H9 (cell line): ENCODE results near the gene CHAMP1. TPM values are rescaled to one million over a fixed set of nuclear protein-coding genes. Genes with fewer than 3 reads are reported as not detected.

Experiments used
- DNase-seq: peaks from one replicate; pipeline ENCODE4 v3.0.0-alpha.2; 2017
- H2AFZ ChIP-seq: one replicate; pipeline ENCODE4 v1.6.1; 2013; ENCODE audit warnings: mild to moderate bottlenecking, low read length, control low read depth, moderate library complexity
- H2AK5ac ChIP-seq: 2 replicates; pipeline ENCODE4 v1.6.1; 2013; ENCODE audit warnings: low read length, control low read depth, mixed read lengths; ENCODE audit not compliant: insufficient read length
- H2BK120ac ChIP-seq: one replicate; pipeline ENCODE4 v1.6.1; 2013; ENCODE audit warnings: low read depth, mild to moderate bottlenecking, low read length, control low read depth, inconsistent platforms; ENCODE audit not compliant: poor library complexity, severe bottlenecking
- H2BK12ac ChIP-seq: 2 replicates; pipeline ENCODE4 v1.6.1; 2013; ENCODE audit warnings: low read length, control low read depth, mixed read lengths, low read depth; ENCODE audit not compliant: insufficient read length
- H2BK15ac ChIP-seq: 2 replicates; pipeline ENCODE4 v1.6.1; 2013; ENCODE audit warnings: low read depth, low read length, control low read depth
- H2BK20ac ChIP-seq: one replicate; pipeline ENCODE4 v1.6.1; 2013; ENCODE audit warnings: low read depth, mild to moderate bottlenecking, low read length, control low read depth, inconsistent platforms; ENCODE audit not compliant: poor library complexity, severe bottlenecking
- H2BK5ac ChIP-seq: 2 replicates; pipeline ENCODE4 v1.6.1; 2013; ENCODE audit warnings: low read length, control low read depth, mixed read lengths; ENCODE audit not compliant: insufficient read length
- H3K14ac ChIP-seq: 2 replicates; pipeline ENCODE4 v1.6.1; 2013; ENCODE audit warnings: low read length, control low read depth; ENCODE audit not compliant: insufficient read depth
- H3K18ac ChIP-seq: 2 replicates; pipeline ENCODE4 v1.6.1; 2013; ENCODE audit warnings: low read depth, mild to moderate bottlenecking, mixed read lengths, low read length, control low read depth; ENCODE audit not compliant: insufficient read length
- H3K23ac ChIP-seq: 2 replicates; pipeline ENCODE4 v1.6.1; 2013; ENCODE audit warnings: low read length, control low read depth, mixed read lengths, low read depth; ENCODE audit not compliant: insufficient read length
- H3K23me2 ChIP-seq: 2 replicates; pipeline ENCODE4 v1.6.1; 2013; ENCODE audit warnings: low read depth, mild to moderate bottlenecking, mixed read lengths, low read length, control low read depth; ENCODE audit not compliant: insufficient read length, poor library complexity, severe bottlenecking
- H3K27ac ChIP-seq: 2 replicates; pipeline ENCODE4 v1.5.1; 2013; ENCODE audit warnings: low read length, control low read depth, mixed read lengths, low read depth; ENCODE audit not compliant: insufficient read length
- H3K27me3 ChIP-seq: 2 replicates; pipeline ENCODE4 v1.6.1; 2013; ENCODE audit warnings: low read length, control low read depth, inconsistent platforms; ENCODE audit not compliant: insufficient read depth
- H3K4ac ChIP-seq: 2 replicates; pipeline ENCODE4 v1.6.1; 2013; ENCODE audit warnings: low read depth, mild to moderate bottlenecking, control low read depth, inconsistent platforms, low read length, moderate library complexity
- H3K4me1 ChIP-seq: 2 replicates; pipeline ENCODE4 v1.6.1; 2013; ENCODE audit warnings: low read length, control low read depth, inconsistent platforms; ENCODE audit not compliant: insufficient read depth
- H3K4me2 ChIP-seq: 2 replicates; pipeline ENCODE4 v1.6.1; 2013; ENCODE audit warnings: low read length, control low read depth, mixed read lengths; ENCODE audit not compliant: insufficient read length, insufficient read depth
- H3K56ac ChIP-seq: 2 replicates; pipeline ENCODE4 v1.6.1; 2013; ENCODE audit warnings: low read depth, mild to moderate bottlenecking, mixed read lengths, low read length, control low read depth; ENCODE audit not compliant: insufficient read length
- H3K79me1 ChIP-seq: 2 replicates; pipeline ENCODE4 v1.6.1; 2013; ENCODE audit warnings: low read depth, mild to moderate bottlenecking, moderate library complexity, low read length, control low read depth, inconsistent platforms; ENCODE audit not compliant: insufficient read depth, poor library complexity, severe bottlenecking
- H3K79me2 ChIP-seq: 2 replicates; pipeline ENCODE4 v1.6.1; 2013; ENCODE audit warnings: low read length, control low read depth, inconsistent platforms; ENCODE audit not compliant: insufficient read depth
- H3K9ac ChIP-seq: 2 replicates; pipeline ENCODE4 v1.6.1; 2013; ENCODE audit warnings: low read length, control low read depth, mixed read lengths; ENCODE audit not compliant: insufficient read length; ENCODE audit errors: extremely low read depth
- H3K9me3 ChIP-seq: one replicate; pipeline ENCODE4 v1.6.1; 2013; ENCODE audit warnings: low read depth, low read length, inconsistent platforms; ENCODE audit not compliant: control insufficient read depth
- H3T11ph ChIP-seq: one replicate; pipeline ENCODE4 v1.6.1; 2013; ENCODE audit warnings: mild to moderate bottlenecking, low read length, control low read depth, inconsistent platforms
- H4K20me1 ChIP-seq: one replicate; pipeline ENCODE4 v1.6.1; 2013; ENCODE audit not compliant: control insufficient read depth, insufficient read length, insufficient read depth
- H4K5ac ChIP-seq: 2 replicates; pipeline ENCODE4 v1.6.1; 2013; ENCODE audit warnings: low read depth, mild to moderate bottlenecking, mixed read lengths, low read length, control low read depth; ENCODE audit not compliant: insufficient read length
- H4K8ac ChIP-seq: replicated peaks from 2 replicates; pipeline ENCODE4 v1.6.1; 2013; ENCODE audit warnings: low read length, control low read depth, mixed read lengths, low read depth; ENCODE audit not compliant: insufficient read length
- H4K91ac ChIP-seq: 2 replicates; pipeline ENCODE4 v1.6.1; 2013; ENCODE audit warnings: low read depth, mild to moderate bottlenecking, moderate library complexity, mixed read lengths, low read length, control low read depth; ENCODE audit not compliant: insufficient read length
- H3K27ac Mint-ChIP-seq, 3 experiments: 2 replicates in 2 of 3; 3 replicates in 1 of 3; pipeline ENCODE4 v1.8.0; 2020 to 2021; ENCODE audit warnings: mixed read lengths in 3 of 3, mild to moderate bottlenecking in 1 of 3, moderate library complexity in 1 of 3
- H3K27me3 Mint-ChIP-seq: 2 replicates; pipeline ENCODE4 v1.8.0; 2021; ENCODE audit warnings: low read depth, mild to moderate bottlenecking, moderate library complexity, mixed read lengths
- H3K36me3 Mint-ChIP-seq, 3 experiments: 2 replicates in 2 of 3; 3 replicates in 1 of 3; pipeline ENCODE4 v1.8.0; 2020 to 2021; ENCODE audit warnings: low read depth in 3 of 3, mixed read lengths in 3 of 3; ENCODE audit not compliant: insufficient read depth in 1 of 3
- H3K4me1 Mint-ChIP-seq, 2 experiments: 2 replicates each; pipeline ENCODE4 v1.8.0; 2020; ENCODE audit warnings: mixed read lengths in 2 of 2
- H3K4me3 Mint-ChIP-seq, 2 experiments: 2 replicates in 1 of 2; 3 replicates in 1 of 2; pipeline ENCODE4 v1.8.0; 2020 to 2021; ENCODE audit warnings: mild to moderate bottlenecking in 2 of 2, mixed read lengths in 2 of 2, moderate library complexity in 1 of 2
- H3K9me3 Mint-ChIP-seq, 2 experiments: 2 replicates in 1 of 2; 3 replicates in 1 of 2; pipeline ENCODE4 v1.8.0; 2020; ENCODE audit warnings: mild to moderate bottlenecking in 2 of 2, mixed read lengths in 2 of 2, moderate library complexity in 1 of 2
- CTCF ChIP-seq: fragments of 200-600 bp; sonication (generic); conservative IDR thresholded peaks from 3 replicates; pipeline ENCODE4 v1.8.0; 2021; ENCODE audit warnings: antibody characterized with exemption, mild to moderate bottlenecking
- total RNA-seq: library from RNA; stranded (reverse); gene quantifications from 2 replicates; pipeline ENCODE4 v1.2.1, GENCODE V29; 2021

The CHAMP1 gene
- total RNA-seq, 1 experiment from 2014 or later, result 62.1 TPM

GRCh38 chr13:114320065-114320464 lies 5.8 kb downstream of the CHAMP1 start:
- Histone ChIP-seq H3K9ac (no peak overlapping the region), H2BK120ac (no peak overlapping the region), H4K91ac (no peak overlapping the region), H2BK12ac (no peak overlapping the region), H2BK20ac (no peak overlapping the region), H3K27ac (no peak overlapping the region), H2BK5ac (no peak overlapping the region), H3T11ph (no peak overlapping the region), H3K27me3 (no peaks in the 10 kb centered on the region), H2AFZ (no peak overlapping the region), H4K20me1 (no peaks in the 10 kb centered on the region), H3K4ac (no peak overlapping the region), H3K4me1 (no peaks in the 10 kb centered on the region), H4K8ac (no peak overlapping the region), H3K9me3 (no peaks in the 10 kb centered on the region), H3K18ac (no peak overlapping the region), H3K79me1 (peaks cover 3% of the 10 kb centered on the region), H4K5ac (no peak overlapping the region), H3K56ac (no peak overlapping the region), H3K4me2 (no peak overlapping the region), H3K79me2 (peaks cover 14% of the 10 kb centered on the region; the same call in 1 of the 2 replicates), H2AK5ac (no peak overlapping the region), H3K23ac (no peak overlapping the region), H2BK15ac (no peak overlapping the region), H3K23me2 (peaks cover under 1% of the 10 kb centered on the region), H3K14ac (no peak overlapping the region)
- no peaks in the 10 kb centered on the region for H3K9me3 Mint-ChIP-seq
- H3K27ac Mint-ChIP-seq, result no peak overlapping the region
- no peaks in the 10 kb centered on the region for H3K27me3 Mint-ChIP-seq
- no peak for TF ChIP-seq CTCF
- H3K4me3 Mint-ChIP-seq, result no peak overlapping the region
- peaks cover 41 to 65% (median 62%) of the 10 kb centered on the region in 3 experiments for H3K36me3 Mint-ChIP-seq
- H3K4me1 Mint-ChIP-seq, result peaks cover 6 to 9% of the 10 kb centered on the region in 2 experiments
- no peak for DNase-seq
